ENCODE results near the gene OR1L4.

DNA sequence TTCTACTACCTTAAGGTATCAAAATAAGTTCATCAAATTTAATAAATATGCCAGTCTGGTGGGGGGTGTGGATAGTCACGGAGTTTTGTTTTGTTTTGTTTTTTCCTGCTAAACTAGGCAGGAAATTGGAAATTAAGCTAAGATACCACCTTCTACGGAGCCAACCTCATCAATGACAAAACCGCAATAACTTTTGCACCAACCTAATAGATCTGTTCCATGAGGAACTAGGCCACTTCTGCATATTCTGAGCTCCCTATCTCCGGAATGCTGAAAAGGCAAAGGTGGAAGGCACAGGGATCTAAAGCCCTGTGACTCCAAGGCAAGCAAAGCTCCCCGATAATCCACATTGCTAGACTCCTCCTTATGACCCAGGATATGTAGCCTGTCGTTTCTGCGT is 5.8 kb upstream of the OR1L4 start:
- TF ChIP-seq POLR2A (IDR thresholded peaks at IDR 0.05) (no peak), EP300 (IDR thresholded peaks at IDR 0.05) (no peak), POLR2AphosphoS5 (IDR thresholded peaks at IDR 0.05) (no peak)
- TF ChIP-seq, protein P1, sequence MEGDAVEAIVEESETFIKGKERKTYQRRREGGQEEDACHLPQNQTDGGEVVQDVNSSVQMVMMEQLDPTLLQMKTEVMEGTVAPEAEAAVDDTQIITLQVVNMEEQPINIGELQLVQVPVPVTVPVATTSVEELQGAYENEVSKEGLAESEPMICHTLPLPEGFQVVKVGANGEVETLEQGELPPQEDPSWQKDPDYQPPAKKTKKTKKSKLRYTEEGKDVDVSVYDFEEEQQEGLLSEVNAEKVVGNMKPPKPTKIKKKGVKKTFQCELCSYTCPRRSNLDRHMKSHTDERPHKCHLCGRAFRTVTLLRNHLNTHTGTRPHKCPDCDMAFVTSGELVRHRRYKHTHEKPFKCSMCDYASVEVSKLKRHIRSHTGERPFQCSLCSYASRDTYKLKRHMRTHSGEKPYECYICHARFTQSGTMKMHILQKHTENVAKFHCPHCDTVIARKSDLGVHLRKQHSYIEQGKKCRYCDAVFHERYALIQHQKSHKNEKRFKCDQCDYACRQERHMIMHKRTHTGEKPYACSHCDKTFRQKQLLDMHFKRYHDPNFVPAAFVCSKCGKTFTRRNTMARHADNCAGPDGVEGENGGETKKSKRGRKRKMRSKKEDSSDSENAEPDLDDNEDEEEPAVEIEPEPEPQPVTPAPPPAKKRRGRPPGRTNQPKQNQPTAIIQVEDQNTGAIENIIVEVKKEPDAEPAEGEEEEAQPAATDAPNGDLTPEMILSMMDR (IDR thresholded peaks at IDR 0.05): no peak
